Measurements from ENCODE around the gene SOS1.

GRCh38 chr2:39068299-39069135, 52.3 kb downstream of the SOS1 start:
- no peak for TF ChIP-seq POLR2A (IDR thresholded peaks at IDR 0.05; ENCODE audit: low read depth, low read length)
- TF ChIP-seq POLR2AphosphoS5 (IDR thresholded peaks at IDR 0.05; ENCODE audit: low read depth, low read length) = no peak
- TF ChIP-seq TAF1 (IDR thresholded peaks at IDR 0.05; ENCODE audit: low read depth, low read length) = no peak
- no peak for TF ChIP-seq SPI1 (IDR thresholded peaks at IDR 0.05; ENCODE audit: low read depth, low read length)
- TF ChIP-seq POU2F2 (IDR thresholded peaks at IDR 0.05; ENCODE audit: low read depth, low read length) = no peak
